Adrenal gland (tissue), 12 donors: ENCODE data around the gene CCDC102A. TPM values are rescaled to one million over a fixed set of nuclear protein-coding genes. Genes with fewer than 3 reads are reported as not detected.
A peak's percentile ranks its signal among the peaks of the same experiment; 100 is the strongest.

Experiments
- DNase-seq, 7 donors: peaks; one replicate each; pipeline ENCODE4 v3.0.0-alpha.2; 2019 to 2020
- H3K27ac ChIP-seq, 5 donors: fragments of 200-600 bp; sonication (generic) in 4 of 5; 1 replicate in 3 of 5; 2 replicates in 2 of 5; pipeline versions ENCODE4 v1.5.1 to v1.8.0; 2016 to 2020; ENCODE audit warnings: mild to moderate bottlenecking in 1 of 5
- H3K27me3 ChIP-seq: fragments of 200-600 bp; 2 replicates; pipeline ENCODE4 v1.8.0; 2021
- H3K36me3 ChIP-seq, 2 donors: fragments of 200-600 bp; replicated peaks in 1 of 2; 1 replicate in 1 of 2; 2 replicates in 1 of 2; pipeline versions ENCODE4 v1.5.1 to v1.8.0; 2018 to 2022
- H3K4me1 ChIP-seq, 2 donors: fragments of 200-600 bp; replicated peaks in 1 of 2; 1 replicate in 1 of 2; 2 replicates in 1 of 2; pipeline versions ENCODE4 v1.5.1 to v1.8.0; 2018 to 2021
- H3K4me3 ChIP-seq, 4 donors: fragments of 200-600 bp; sonication (generic) in 3 of 4; one replicate each; pipeline ENCODE4 v1.5.1; 2016 to 2018
- H3K9me3 ChIP-seq, 3 donors: fragments of 200-600 bp; sonication (generic) in 1 of 3; replicated peaks in 1 of 3; 1 replicate in 2 of 3; 2 replicates in 1 of 3; pipeline versions ENCODE4 v1.5.1 to v1.8.0; 2016 to 2021
- POLR2A ChIP-seq, 2 donors: fragments of 450-650 bp; IDR thresholded peaks; one replicate each; pipeline ENCODE4 v1.6.1; 2017; ENCODE audit warnings: antibody characterized with exemption in 2 of 2, mild to moderate bottlenecking in 2 of 2, moderate library complexity in 1 of 2
- WGBS, 4 donors: extraction: QIAGEN DNeasy Blood & Tissue Kit in 2 of 4; methylation state at CpG; one replicate each; pipeline versions ENCODE4 v1.1.5 to v1.1.7; 2013 to 2017; 5-methylcytosine and 5-hydroxymethylcytosine counted together
- intact Hi-C, 2 donors: fragments of 100-400 bp; cut with DNase I; formaldehyde crosslinking; loops; one replicate each; pipeline versions ENCODE4 v1.14.1 to v1.15.0; 2022 to 2023
- polyA plus RNA-seq, 3 donors: library from polyadenylated mRNA; stranded (reverse); fragments of 200-250 nt in 2 of 3; fragments of 350-450 nt in 1 of 3; fragmentation: Illumina TruSeq in 1 of 3; extraction: RNeasy Lipid Tissue Mini Kit (QIAGEN cat#74804) in 1 of 3; gene quantifications; one replicate each; pipeline ENCODE4 v1.2.3, GENCODE V29; 2013 to 2014
- total RNA-seq, 9 donors: library from RNA; depleted of rRNA in 4 of 9; stranded (reverse); fragments of >200 nt in 4 of 9; fragments of 120-200 nt in 1 of 9; fragmentation: NEBNext Ultra II Directional in 1 of 9; extraction: Animal tissue kit (Norgen Biotek cat#: 25700) in 1 of 9; gene quantifications; one replicate each; pipeline versions ENCODE4 v1.1.0 to v1.2.4, GENCODE V29; 2013 to 2023
- TF ChIP-seq, protein P1 (sequence below), 6 experiments: fragments of 450-650 bp in 4 of 6; fragments of 200-600 bp in 2 of 6; sonication (generic) in 1 of 6; IDR thresholded peaks; 1 replicate in 5 of 6; 2 replicates in 1 of 6; pipeline versions ENCODE4 v1.5.1 to v1.8.0; 2016 to 2021; ENCODE audit warnings: antibody characterized with exemption in 6 of 6, mild to moderate bottlenecking in 2 of 6, moderate library complexity in 1 of 6
- donor health status: healthy with polysubstance abuse.
- donor health status: Bipolar disorder and iron deficiency.
- donor health status: DM: yes; HTN: yes; CAD: no.
- donor health status: DM: no; HTN: no; CAD: no.
- donor health status: DM: no; HTN: no; CAD: no.
- donor health status: DM: yes; HTN: yes; CAD: no.

The CCDC102A gene
- total and polyA plus RNA-seq, 12 donors: 1.6 to 23.6 (median 8.9) TPM

DNA sequence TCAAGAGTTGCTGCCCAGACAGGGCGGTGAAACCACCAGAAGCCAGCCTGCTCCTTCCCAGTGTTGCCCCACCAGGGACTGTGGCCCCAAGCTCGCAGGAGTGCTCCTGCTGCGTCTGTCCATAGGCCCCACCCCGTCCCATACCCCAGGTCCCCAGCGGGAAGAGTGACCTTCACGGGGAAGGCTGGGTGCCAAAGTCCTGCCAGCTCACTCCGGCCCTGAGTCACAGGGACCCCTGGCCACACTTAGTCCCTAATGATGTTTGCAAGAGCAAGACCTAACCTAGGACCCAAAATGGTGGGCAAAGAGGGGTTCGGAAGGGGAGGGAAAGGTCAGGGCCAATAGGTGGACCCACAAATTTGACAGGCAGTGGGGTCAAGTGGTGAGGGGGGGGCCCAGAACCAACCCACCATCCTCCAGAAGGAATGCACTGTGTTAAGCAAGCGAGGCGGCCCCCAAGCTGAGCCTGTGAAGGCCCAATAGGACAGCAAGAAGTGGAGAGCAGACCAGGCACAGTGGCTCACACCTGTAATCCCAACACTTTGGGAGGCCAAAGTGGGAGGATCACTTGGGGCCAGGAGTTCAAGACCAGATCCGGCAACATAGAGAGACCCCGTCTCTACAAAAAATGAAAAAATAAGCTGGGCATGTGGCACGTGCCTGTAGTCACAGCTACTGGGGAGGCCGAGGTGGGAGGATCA, 53.4 kb downstream of the CCDC102A start:
- 59 to 84% (median 68%) methylated on average over 9 to 14 of the region's 14 CpGs for WGBS, 4 donors
- H3K27ac ChIP-seq: no peak overlapping the region
- no peaks in the 10 kb centered on the region for H3K36me3 ChIP-seq
- H3K4me3 ChIP-seq: no peak overlapping the region
- TF ChIP-seq, protein P1, sequence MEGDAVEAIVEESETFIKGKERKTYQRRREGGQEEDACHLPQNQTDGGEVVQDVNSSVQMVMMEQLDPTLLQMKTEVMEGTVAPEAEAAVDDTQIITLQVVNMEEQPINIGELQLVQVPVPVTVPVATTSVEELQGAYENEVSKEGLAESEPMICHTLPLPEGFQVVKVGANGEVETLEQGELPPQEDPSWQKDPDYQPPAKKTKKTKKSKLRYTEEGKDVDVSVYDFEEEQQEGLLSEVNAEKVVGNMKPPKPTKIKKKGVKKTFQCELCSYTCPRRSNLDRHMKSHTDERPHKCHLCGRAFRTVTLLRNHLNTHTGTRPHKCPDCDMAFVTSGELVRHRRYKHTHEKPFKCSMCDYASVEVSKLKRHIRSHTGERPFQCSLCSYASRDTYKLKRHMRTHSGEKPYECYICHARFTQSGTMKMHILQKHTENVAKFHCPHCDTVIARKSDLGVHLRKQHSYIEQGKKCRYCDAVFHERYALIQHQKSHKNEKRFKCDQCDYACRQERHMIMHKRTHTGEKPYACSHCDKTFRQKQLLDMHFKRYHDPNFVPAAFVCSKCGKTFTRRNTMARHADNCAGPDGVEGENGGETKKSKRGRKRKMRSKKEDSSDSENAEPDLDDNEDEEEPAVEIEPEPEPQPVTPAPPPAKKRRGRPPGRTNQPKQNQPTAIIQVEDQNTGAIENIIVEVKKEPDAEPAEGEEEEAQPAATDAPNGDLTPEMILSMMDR (IDR thresholded peaks at IDR 0.05): no peak
- no peak for TF ChIP-seq POLR2A (IDR thresholded peaks at IDR 0.05)
- peak in 5 of 7 donors; percentile 44 to 72 (median 69) for DNase-seq
- peaks cover 4 to 47% of the 10 kb centered on the region in 2 donors for H3K4me1 ChIP-seq
- no peaks in the 10 kb centered on the region for H3K27me3 ChIP-seq
- H3K9me3 ChIP-seq: no peaks in the 10 kb centered on the region
- intact Hi-C loops: no loop called here

DNA sequence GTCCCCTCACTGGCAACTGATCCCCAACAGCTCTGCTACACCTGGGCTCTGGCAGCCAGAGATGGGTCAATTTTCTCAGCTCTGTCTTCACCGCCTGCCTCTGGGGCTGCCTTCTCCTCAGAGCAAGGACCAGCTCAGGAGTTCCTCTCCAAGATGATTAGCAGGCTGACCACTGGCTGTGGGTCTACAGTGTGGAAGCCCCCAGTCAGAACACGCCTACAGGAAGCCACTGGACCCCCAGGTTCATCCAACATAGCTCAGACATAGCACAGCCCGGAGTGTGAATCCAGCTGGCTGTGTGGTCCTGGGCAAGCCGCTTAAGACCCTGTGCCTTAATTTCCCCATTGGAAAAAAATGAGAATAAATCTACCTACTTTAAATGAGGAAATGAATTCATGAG, 55.0 kb downstream of the CCDC102A start:
- Histone ChIP-seq H3K9me3 (no peaks in the 10 kb centered on the region), H3K27me3 (no peaks in the 10 kb centered on the region), H3K4me3 (no peak overlapping the region), H3K27ac (peak overlapping the region in 1 of 5 donors; percentile 85), H3K4me1 (peaks cover 0 to 41% of the 10 kb centered on the region in 2 donors), H3K36me3 (no peaks in the 10 kb centered on the region)
- no peak for TF ChIP-seq POLR2A (IDR thresholded peaks at IDR 0.05)
- TF ChIP-seq, protein P1 (IDR thresholded peaks at IDR 0.05): no peak
- 93 to 94% (median 93%) methylated on average over 2 to 4 of the region's 4 CpGs for whole genome bisulfite sequencing, 4 donors
- no peak for DNase-seq
- intact Hi-C loops: no loop called here

DNA sequence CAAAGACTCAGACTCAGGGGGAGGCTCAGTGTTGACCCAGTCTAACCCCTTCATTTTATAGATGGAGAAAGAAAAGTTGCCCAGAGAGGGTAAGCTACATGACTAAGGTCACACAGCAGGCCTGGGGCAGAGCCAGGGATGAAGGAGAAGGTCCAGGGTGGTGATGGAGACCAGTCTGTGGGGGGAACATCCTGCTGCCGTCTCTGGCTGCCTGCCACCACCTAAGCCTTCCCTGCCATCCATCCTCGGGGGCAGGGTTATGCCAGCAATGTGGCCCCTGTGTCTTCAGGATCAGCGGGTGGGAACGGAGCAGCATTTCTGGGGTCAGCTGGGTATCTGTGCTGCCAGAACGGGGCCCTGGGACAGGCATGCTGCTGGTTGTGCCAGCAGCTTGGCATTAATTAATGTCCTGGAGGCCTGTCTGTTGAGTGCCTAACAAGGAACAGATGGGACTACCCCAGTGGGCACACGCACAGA, 55.6 kb downstream of the CCDC102A start:
- intact Hi-C loops: no loop called here
- Histone ChIP-seq H3K9me3 (no peaks in the 10 kb centered on the region), H3K27me3 (no peaks in the 10 kb centered on the region), H3K4me1 (peaks cover 0 to 39% of the 10 kb centered on the region in 2 donors), H3K27ac (peak overlapping the region in 2 of 5 donors; percentile 60 to 85), H3K4me3 (no peak overlapping the region), H3K36me3 (no peaks in the 10 kb centered on the region)
- TF ChIP-seq, protein P1 (IDR thresholded peaks at IDR 0.05): no peak
- TF ChIP-seq POLR2A (IDR thresholded peaks at IDR 0.05): no peak
- 45 to 74% (median 70%) methylated on average over 1 to 6 of the region's 6 CpGs for WGBS, 4 donors
- no peak for DNase-seq

DNA sequence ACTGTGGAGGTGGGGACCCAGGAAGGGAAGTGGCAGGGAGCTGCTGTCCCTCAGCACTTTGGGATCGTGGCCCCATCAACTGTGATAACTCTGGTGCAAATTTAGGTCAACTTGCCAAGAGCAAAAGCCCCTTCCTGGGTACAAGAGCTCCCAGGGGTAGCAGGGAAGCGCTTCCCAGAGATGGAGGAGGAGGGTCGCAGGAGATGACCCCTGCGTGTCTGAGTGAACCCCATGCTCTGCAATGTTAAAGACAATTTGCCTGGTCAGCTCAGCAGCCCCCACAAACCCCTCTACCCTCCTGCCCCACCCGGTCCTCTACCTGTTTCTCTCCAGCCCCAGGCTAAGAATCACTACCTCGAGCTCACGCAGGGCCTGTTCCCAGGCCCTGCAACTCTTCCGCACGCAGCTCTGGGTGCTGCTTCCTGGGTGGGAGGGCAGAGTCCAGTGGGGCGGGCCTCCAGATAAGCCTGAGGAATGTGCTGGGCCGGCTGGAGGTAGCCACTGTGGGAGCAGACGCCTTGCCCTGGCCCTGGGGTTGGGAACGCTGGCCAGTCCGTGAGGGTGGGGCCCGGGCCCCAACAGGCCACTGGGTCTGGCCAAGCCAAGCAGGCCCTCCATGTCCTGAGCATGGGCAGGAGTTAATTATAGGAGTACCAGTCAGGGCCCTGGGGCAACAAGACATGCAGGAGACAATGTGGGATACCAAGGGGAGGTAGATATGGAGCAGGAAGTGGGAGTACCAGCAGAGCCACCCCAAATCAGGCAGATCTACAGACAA, 56.2 kb downstream of the CCDC102A start:
- DNase-seq: peak in 1 of 7 donors; percentile 46
- Histone ChIP-seq H3K27me3 (no peaks in the 10 kb centered on the region), H3K4me1 (peaks cover 0 to 33% of the 10 kb centered on the region in 2 donors), H3K9me3 (no peaks in the 10 kb centered on the region), H3K36me3 (no peaks in the 10 kb centered on the region), H3K27ac (peak overlapping the region in 2 of 5 donors; percentile 60 to 85), H3K4me3 (peak overlapping the region in 1 of 4 donors; percentile 48)
- intact Hi-C loops: loop anchor here in 1 of 2 donors (5.0 kb wide), 1 partner anchor 37 kb away; no protein-coding TSS in a partner anchor
- 58 to 75% (median 63%) methylated on average over 9 to 15 of the region's 15 CpGs for WGBS, 4 donors
- no peak for TF ChIP-seq POLR2A (IDR thresholded peaks at IDR 0.05)
- TF ChIP-seq, protein P1 (IDR thresholded peaks at IDR 0.05): no peak
